Neural cell (in vitro differentiated cells): ENCODE data around the gene PRTFDC1. TPM values are rescaled to one million over a fixed set of nuclear protein-coding genes. Genes with fewer than 3 reads are reported as not detected.
"Not testable (repeated sequence)": the region's sequence is repeated elsewhere in the genome, so short reads cannot be mapped to it uniquely, and the experiment has no call there.

Experiments used
- H2AFZ ChIP-seq: fragments of 200-600, 300-800 bp; sonication (generic), shearing (Covaris generic); 2 replicates; pipeline ENCODE4 v1.6.0; 2014; ENCODE audit warnings: low read depth, mild to moderate bottlenecking, antibody characterized with exemption, low read length, moderate library complexity
- H3F3A ChIP-seq: fragments of 200-600 bp; shearing (Covaris generic); 2 replicates; pipeline ENCODE4 v1.6.1; 2016; ENCODE audit warnings: mild to moderate bottlenecking, moderate library complexity, mixed read lengths, antibody characterized with exemption, low read length; ENCODE audit not compliant: insufficient read depth, poor library complexity, severe bottlenecking
- H3K27ac ChIP-seq: fragments of 200-600, 300-800 bp; sonication (generic), shearing (Covaris generic); 2 replicates; pipeline ENCODE4 v1.5.1; 2014; ENCODE audit warnings: mild to moderate bottlenecking, low read length, moderate library complexity
- H3K27me3 ChIP-seq: fragments of 300-800, 200-600 bp; sonication (generic), shearing (Covaris generic); 2 replicates; pipeline ENCODE4 v1.6.0; 2014; ENCODE audit warnings: mild to moderate bottlenecking, low read depth, low read length, moderate library complexity; ENCODE audit not compliant: insufficient read depth
- H3K36me3 ChIP-seq: fragments of 300-800, 200-600 bp; sonication (generic), shearing (Covaris generic); 2 replicates; pipeline ENCODE4 v1.5.1; 2014; ENCODE audit warnings: mild to moderate bottlenecking, antibody characterized with exemption, low read length, moderate library complexity; ENCODE audit not compliant: insufficient read depth
- H3K4me2 ChIP-seq: fragments of 300-800, 200-600 bp; sonication (generic), shearing (Covaris generic); 2 replicates; pipeline ENCODE4 v1.6.0; 2014; ENCODE audit warnings: mild to moderate bottlenecking, low read length
- H3K4me3 ChIP-seq: fragments of 300-800, 200-600 bp; sonication (generic), shearing (Covaris generic); 2 replicates; pipeline ENCODE4 v1.5.1; 2014; ENCODE audit warnings: mild to moderate bottlenecking, low read length, moderate library complexity
- H3K79me2 ChIP-seq: fragments of 200-600 bp; shearing (Covaris generic); replicated peaks from 2 replicates; pipeline ENCODE4 v1.6.0; 2014; ENCODE audit warnings: mild to moderate bottlenecking, low read length, moderate library complexity; ENCODE audit not compliant: insufficient read depth
- H3K9ac ChIP-seq: fragments of 300-800, 200-600 bp; sonication (generic), shearing (Covaris generic); 2 replicates; pipeline ENCODE4 v1.6.1; 2016; ENCODE audit warnings: mild to moderate bottlenecking, low read length, mixed read lengths
- H3K9me2 ChIP-seq: fragments of 200-600 bp; shearing (Covaris generic); 2 replicates; pipeline ENCODE4 v1.6.1; 2016; ENCODE audit warnings: mild to moderate bottlenecking, low read length, mixed read lengths; ENCODE audit not compliant: insufficient read depth
- H3K9me3 ChIP-seq: fragments of 200-600, 300-800 bp; sonication (generic), shearing (Covaris generic); 2 replicates; pipeline ENCODE4 v1.6.1; 2016; ENCODE audit warnings: mild to moderate bottlenecking, mixed run types, low read length, moderate library complexity, mixed read lengths
- H4K20me1 ChIP-seq: fragments of 200-600 bp; shearing (Covaris generic); 2 replicates; pipeline ENCODE4 v1.6.1; 2016; ENCODE audit warnings: mild to moderate bottlenecking, mixed run types; ENCODE audit not compliant: insufficient read depth
- EP300 ChIP-seq: fragments of 450-650 bp; conservative IDR thresholded peaks from 2 replicates; pipeline ENCODE4 v1.6.1; 2014; ENCODE audit warnings: antibody characterized with exemption, mild to moderate bottlenecking, moderate library complexity; ENCODE audit not compliant: poor library complexity, severe bottlenecking
- EZH2 ChIP-seq: fragments of 200-600, 300-800 bp; shearing (Covaris generic), sonication (generic); IDR thresholded peaks from 2 replicates; pipeline ENCODE4 v1.6.1; 2014; ENCODE audit warnings: antibody characterized with exemption, low read length, borderline replicate concordance, mild to moderate bottlenecking; ENCODE audit not compliant: insufficient read depth, poor library complexity, severe bottlenecking
- MXI1 ChIP-seq: fragments of 450-650 bp; conservative IDR thresholded peaks from 2 replicates; pipeline ENCODE4 v1.6.1; 2014; ENCODE audit warnings: antibody characterized with exemption, mild to moderate bottlenecking; ENCODE audit not compliant: poor library complexity, severe bottlenecking
- POLR2AphosphoS5 ChIP-seq: IDR thresholded peaks from 2 replicates; pipeline ENCODE4 v1.6.1; 2012
- RAD21 ChIP-seq: fragments of 450-650 bp; conservative IDR thresholded peaks from 2 replicates; pipeline ENCODE4 v1.6.1; 2014; ENCODE audit warnings: antibody characterized with exemption, mild to moderate bottlenecking, moderate library complexity
- SMC3 ChIP-seq: fragments of 450-650 bp; conservative IDR thresholded peaks from 2 replicates; pipeline ENCODE4 v1.6.1; 2014; ENCODE audit warnings: antibody characterized with exemption, mild to moderate bottlenecking, moderate library complexity; ENCODE audit not compliant: poor library complexity
- TAF1 ChIP-seq: IDR thresholded peaks from 2 replicates; pipeline ENCODE4 v1.6.1; 2012; ENCODE audit warnings: low read depth
- polyA plus RNA-seq: library from polyadenylated mRNA; depleted of rRNA; stranded (reverse); fragments of >200 nt; gene quantifications from 2 replicates; pipeline ENCODE4 v1.2.3, GENCODE V29; 2014
- TF ChIP-seq, protein P1 (sequence below): fragments of 450-650 bp; IDR thresholded peaks from 2 replicates; pipeline ENCODE4 v1.5.1; 2014; ENCODE audit warnings: antibody characterized with exemption, mild to moderate bottlenecking, moderate library complexity; ENCODE audit not compliant: poor library complexity, severe bottlenecking
- TF ChIP-seq, protein P2 (sequence below): IDR thresholded peaks from 2 replicates; pipeline ENCODE4 v1.6.1; 2012; ENCODE audit warnings: borderline replicate concordance

The PRTFDC1 gene
- polyA plus RNA-seq, 1 donor from 2014 or later: 3.4 TPM

- TF ChIP-seq POLR2AphosphoS5: no peak
- TF ChIP-seq, protein P1, sequence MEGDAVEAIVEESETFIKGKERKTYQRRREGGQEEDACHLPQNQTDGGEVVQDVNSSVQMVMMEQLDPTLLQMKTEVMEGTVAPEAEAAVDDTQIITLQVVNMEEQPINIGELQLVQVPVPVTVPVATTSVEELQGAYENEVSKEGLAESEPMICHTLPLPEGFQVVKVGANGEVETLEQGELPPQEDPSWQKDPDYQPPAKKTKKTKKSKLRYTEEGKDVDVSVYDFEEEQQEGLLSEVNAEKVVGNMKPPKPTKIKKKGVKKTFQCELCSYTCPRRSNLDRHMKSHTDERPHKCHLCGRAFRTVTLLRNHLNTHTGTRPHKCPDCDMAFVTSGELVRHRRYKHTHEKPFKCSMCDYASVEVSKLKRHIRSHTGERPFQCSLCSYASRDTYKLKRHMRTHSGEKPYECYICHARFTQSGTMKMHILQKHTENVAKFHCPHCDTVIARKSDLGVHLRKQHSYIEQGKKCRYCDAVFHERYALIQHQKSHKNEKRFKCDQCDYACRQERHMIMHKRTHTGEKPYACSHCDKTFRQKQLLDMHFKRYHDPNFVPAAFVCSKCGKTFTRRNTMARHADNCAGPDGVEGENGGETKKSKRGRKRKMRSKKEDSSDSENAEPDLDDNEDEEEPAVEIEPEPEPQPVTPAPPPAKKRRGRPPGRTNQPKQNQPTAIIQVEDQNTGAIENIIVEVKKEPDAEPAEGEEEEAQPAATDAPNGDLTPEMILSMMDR: no peak
- TF ChIP-seq EZH2: no peak
- TF ChIP-seq, protein P2, sequence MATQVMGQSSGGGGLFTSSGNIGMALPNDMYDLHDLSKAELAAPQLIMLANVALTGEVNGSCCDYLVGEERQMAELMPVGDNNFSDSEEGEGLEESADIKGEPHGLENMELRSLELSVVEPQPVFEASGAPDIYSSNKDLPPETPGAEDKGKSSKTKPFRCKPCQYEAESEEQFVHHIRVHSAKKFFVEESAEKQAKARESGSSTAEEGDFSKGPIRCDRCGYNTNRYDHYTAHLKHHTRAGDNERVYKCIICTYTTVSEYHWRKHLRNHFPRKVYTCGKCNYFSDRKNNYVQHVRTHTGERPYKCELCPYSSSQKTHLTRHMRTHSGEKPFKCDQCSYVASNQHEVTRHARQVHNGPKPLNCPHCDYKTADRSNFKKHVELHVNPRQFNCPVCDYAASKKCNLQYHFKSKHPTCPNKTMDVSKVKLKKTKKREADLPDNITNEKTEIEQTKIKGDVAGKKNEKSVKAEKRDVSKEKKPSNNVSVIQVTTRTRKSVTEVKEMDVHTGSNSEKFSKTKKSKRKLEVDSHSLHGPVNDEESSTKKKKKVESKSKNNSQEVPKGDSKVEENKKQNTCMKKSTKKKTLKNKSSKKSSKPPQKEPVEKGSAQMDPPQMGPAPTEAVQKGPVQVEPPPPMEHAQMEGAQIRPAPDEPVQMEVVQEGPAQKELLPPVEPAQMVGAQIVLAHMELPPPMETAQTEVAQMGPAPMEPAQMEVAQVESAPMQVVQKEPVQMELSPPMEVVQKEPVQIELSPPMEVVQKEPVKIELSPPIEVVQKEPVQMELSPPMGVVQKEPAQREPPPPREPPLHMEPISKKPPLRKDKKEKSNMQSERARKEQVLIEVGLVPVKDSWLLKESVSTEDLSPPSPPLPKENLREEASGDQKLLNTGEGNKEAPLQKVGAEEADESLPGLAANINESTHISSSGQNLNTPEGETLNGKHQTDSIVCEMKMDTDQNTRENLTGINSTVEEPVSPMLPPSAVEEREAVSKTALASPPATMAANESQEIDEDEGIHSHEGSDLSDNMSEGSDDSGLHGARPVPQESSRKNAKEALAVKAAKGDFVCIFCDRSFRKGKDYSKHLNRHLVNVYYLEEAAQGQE: no peak
- TF ChIP-seq MXI1: no peak
- TF ChIP-seq RAD21: no peak
- TF ChIP-seq TAF1: no peak
- no peak for TF ChIP-seq SMC3
- TF ChIP-seq EP300: no peak
- Histone ChIP-seq H3K27ac (no peak overlapping the region), H3F3A (no peaks in the 10 kb centered on the region), H4K20me1 (no peaks in the 10 kb centered on the region), H3K27me3 (no peaks in the 10 kb centered on the region), H2AFZ (no peak overlapping the region), H3K9me3 (no peaks in the 10 kb centered on the region), H3K4me3 (no peak overlapping the region), H3K36me3 (no peaks in the 10 kb centered on the region), H3K79me2 (no peaks in the 10 kb centered on the region), H3K4me2 (no peak overlapping the region), H3K9me2 (no peaks in the 10 kb centered on the region), H3K9ac (no peak overlapping the region)
Observed at GRCh38 chr10:24840784-24841183, 111.6 kb downstream of the PRTFDC1 start.

GRCh38 chr10:24837781-24838180 lies 114.6 kb downstream of the PRTFDC1 start:
- not testable (repeated sequence) for H3K36me3 ChIP-seq, H3F3A ChIP-seq, H3K27ac ChIP-seq, H3K9ac ChIP-seq, H3K27me3 ChIP-seq, H3K4me2 ChIP-seq, H2AFZ ChIP-seq, H4K20me1 ChIP-seq, H3K79me2 ChIP-seq, H3K4me3 ChIP-seq, H3K9me3 ChIP-seq, H3K9me2 ChIP-seq

- no peak overlapping the region for H3K4me2 ChIP-seq
- H3F3A ChIP-seq: no peaks in the 10 kb centered on the region
- H3K9me2 ChIP-seq: no peaks in the 10 kb centered on the region
- H3K27me3 ChIP-seq: no peaks in the 10 kb centered on the region
- H3K79me2 ChIP-seq: no peaks in the 10 kb centered on the region
- no peaks in the 10 kb centered on the region for H3K36me3 ChIP-seq
- no peaks in the 10 kb centered on the region for H3K9me3 ChIP-seq
- TF ChIP-seq, protein P1: no peak
- no peak for TF ChIP-seq RAD21
- TF ChIP-seq, protein P2: no peak
- no peak for TF ChIP-seq MXI1
- no peak for TF ChIP-seq SMC3
- no peak for TF ChIP-seq TAF1
- TF ChIP-seq EZH2: no peak
- TF ChIP-seq EP300: no peak
- no peak for TF ChIP-seq POLR2AphosphoS5
- no peaks in the 10 kb centered on the region for H4K20me1 ChIP-seq
- H2AFZ ChIP-seq: no peak overlapping the region
- no peak overlapping the region for H3K9ac ChIP-seq
- H3K4me3 ChIP-seq: no peak overlapping the region
- H3K27ac ChIP-seq: no peak overlapping the region
Observed at GRCh38 chr10:24834869-24835268, 117.5 kb downstream of the PRTFDC1 start.
